DND-41 (cell line): ENCODE data around the gene E2F2.
A peak's percentile ranks its signal among the peaks of the same experiment; 100 is the strongest.

Source experiments
- ATAC-seq: fragments of 200-7000 bp; cut with Tn5 transposase; 3 replicates; pipeline ENCODE4 v1.9.1; 2021; ENCODE audit warnings: low read depth; ENCODE audit not compliant: insufficient read depth
- DNase-seq: peaks from one replicate; pipeline ENCODE4 v3.0.0-alpha.2; 2020
- H2AFZ ChIP-seq: 2 replicates; pipeline ENCODE4 v1.6.0; 2012; ENCODE audit warnings: low read depth, low read length
- H3K27ac ChIP-seq: 2 replicates; pipeline ENCODE4 v1.5.1; 2012; ENCODE audit warnings: low read length, inconsistent platforms
- H3K27me3 ChIP-seq: fragments of 200-600 bp; sonication (generic); 2 replicates; pipeline ENCODE4 v1.6.0; 2012; ENCODE audit warnings: low read length, mild to moderate bottlenecking, inconsistent platforms; ENCODE audit not compliant: insufficient read depth, poor library complexity
- H3K36me3 ChIP-seq: 2 replicates; pipeline ENCODE4 v1.5.1; 2012; ENCODE audit warnings: low read length, inconsistent platforms; ENCODE audit not compliant: insufficient read depth
- H3K4me1 ChIP-seq: 2 replicates; pipeline ENCODE4 v1.5.1; 2012; ENCODE audit warnings: mild to moderate bottlenecking, low read length; ENCODE audit not compliant: insufficient read depth
- H3K4me2 ChIP-seq: 2 replicates; pipeline ENCODE4 v1.6.0; 2012; ENCODE audit warnings: mild to moderate bottlenecking, moderate library complexity, low read length, inconsistent platforms; ENCODE audit not compliant: insufficient read depth
- H3K4me3 ChIP-seq, 2 experiments: fragments of 200-600 bp in 1 of 2; shearing (Covaris generic) in 1 of 2; 2 replicates each; pipeline ENCODE4 v1.5.1; 2012 to 2016; ENCODE audit warnings: inconsistent platforms in 2 of 2, low read length in 2 of 2, mild to moderate bottlenecking in 2 of 2, low read depth in 1 of 2, moderate library complexity in 1 of 2
- H3K79me2 ChIP-seq: 2 replicates; pipeline ENCODE4 v1.6.0; 2012; ENCODE audit warnings: low read length, inconsistent platforms; ENCODE audit not compliant: insufficient read depth
- H3K9ac ChIP-seq: 2 replicates; pipeline ENCODE4 v1.6.0; 2012; ENCODE audit warnings: low read depth, mild to moderate bottlenecking, inconsistent platforms, low read length, moderate library complexity
- H3K9me3 ChIP-seq: 2 replicates; pipeline ENCODE4 v1.5.1; 2012; ENCODE audit warnings: low read length, moderate library complexity, mild to moderate bottlenecking, inconsistent platforms; ENCODE audit not compliant: insufficient read depth, severe bottlenecking
- H4K20me1 ChIP-seq: 2 replicates; pipeline ENCODE4 v1.6.0; 2012; ENCODE audit warnings: low read length; ENCODE audit not compliant: insufficient read depth
- EZH2 ChIP-seq: IDR thresholded peaks from 3 replicates; pipeline ENCODE4 v1.6.1; 2012; ENCODE audit warnings: borderline replicate concordance, low read depth, mild to moderate bottlenecking, moderate library complexity, low read length, inconsistent platforms; ENCODE audit not compliant: severe bottlenecking
- TF ChIP-seq, protein P1 (sequence below): IDR thresholded peaks from 2 replicates; pipeline ENCODE4 v1.5.1; 2012; ENCODE audit warnings: borderline replicate concordance, low read length, moderate library complexity, mild to moderate bottlenecking; ENCODE audit not compliant: poor library complexity, severe bottlenecking; ENCODE audit errors: extremely low read depth

The E2F2 gene

DNA sequence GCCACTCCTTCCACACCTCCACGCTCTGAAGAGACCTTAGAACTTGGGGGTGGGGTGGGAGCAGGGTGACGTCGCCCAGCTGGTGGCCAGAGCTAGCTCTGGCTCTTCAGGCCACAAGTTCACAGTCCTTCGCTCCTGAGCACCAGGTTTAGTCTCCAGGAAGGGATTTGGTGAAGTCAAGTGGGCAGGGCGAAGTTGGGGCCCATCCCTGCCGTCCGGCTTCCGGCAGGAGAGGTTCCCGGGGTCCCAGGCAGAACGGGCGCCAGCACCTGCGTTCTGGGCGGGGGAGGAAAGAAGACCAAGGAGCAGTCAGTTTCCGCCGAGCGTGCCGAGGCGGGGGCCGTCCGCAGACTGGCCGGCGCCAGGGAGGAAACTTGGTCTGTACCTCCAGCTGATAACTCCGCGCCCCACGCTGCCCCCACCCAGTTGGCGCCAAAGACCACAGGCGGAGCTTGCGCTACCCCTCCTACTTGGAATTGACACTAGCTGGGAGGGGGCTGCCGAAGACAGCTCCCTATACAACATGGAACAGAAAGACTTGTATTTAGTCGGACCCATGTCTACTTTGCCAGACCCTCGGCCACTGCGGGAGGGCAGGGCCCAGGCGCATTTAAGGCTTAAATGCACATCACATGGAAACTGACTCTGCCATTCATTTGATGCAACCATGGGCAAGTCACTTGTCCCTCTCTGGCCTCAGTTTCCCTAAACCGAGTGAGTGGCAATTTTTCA, 27.3 kb upstream of the E2F2 start:
- Histone ChIP-seq H3K9me3 (no peaks in the 10 kb centered on the region), H3K4me1 (peaks cover 71% of the 10 kb centered on the region), H4K20me1 (peaks cover 7% of the 10 kb centered on the region; the same call in 1 of the 2 replicates), H3K27me3 (peaks cover 40% of the 10 kb centered on the region), H3K79me2 (peaks cover 6% of the 10 kb centered on the region; the same call in 1 of the 2 replicates), H3K27ac (peak overlapping the region; percentile 52), H3K4me2 (peak overlapping the region; percentile 90), H3K9ac (peak overlapping the region; percentile 71), H3K4me3 (peak overlapping the region; percentile 37 to 79), H3K36me3 (no peaks in the 10 kb centered on the region), H2AFZ (peak overlapping the region; percentile 67; the same call in 1 of the 2 replicates)
- ATAC-seq (no peak), DNase-seq (peak; percentile 54)
- peak; percentile 62 for TF ChIP-seq EZH2
- TF ChIP-seq, protein P1, sequence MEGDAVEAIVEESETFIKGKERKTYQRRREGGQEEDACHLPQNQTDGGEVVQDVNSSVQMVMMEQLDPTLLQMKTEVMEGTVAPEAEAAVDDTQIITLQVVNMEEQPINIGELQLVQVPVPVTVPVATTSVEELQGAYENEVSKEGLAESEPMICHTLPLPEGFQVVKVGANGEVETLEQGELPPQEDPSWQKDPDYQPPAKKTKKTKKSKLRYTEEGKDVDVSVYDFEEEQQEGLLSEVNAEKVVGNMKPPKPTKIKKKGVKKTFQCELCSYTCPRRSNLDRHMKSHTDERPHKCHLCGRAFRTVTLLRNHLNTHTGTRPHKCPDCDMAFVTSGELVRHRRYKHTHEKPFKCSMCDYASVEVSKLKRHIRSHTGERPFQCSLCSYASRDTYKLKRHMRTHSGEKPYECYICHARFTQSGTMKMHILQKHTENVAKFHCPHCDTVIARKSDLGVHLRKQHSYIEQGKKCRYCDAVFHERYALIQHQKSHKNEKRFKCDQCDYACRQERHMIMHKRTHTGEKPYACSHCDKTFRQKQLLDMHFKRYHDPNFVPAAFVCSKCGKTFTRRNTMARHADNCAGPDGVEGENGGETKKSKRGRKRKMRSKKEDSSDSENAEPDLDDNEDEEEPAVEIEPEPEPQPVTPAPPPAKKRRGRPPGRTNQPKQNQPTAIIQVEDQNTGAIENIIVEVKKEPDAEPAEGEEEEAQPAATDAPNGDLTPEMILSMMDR, result no peak

DNA sequence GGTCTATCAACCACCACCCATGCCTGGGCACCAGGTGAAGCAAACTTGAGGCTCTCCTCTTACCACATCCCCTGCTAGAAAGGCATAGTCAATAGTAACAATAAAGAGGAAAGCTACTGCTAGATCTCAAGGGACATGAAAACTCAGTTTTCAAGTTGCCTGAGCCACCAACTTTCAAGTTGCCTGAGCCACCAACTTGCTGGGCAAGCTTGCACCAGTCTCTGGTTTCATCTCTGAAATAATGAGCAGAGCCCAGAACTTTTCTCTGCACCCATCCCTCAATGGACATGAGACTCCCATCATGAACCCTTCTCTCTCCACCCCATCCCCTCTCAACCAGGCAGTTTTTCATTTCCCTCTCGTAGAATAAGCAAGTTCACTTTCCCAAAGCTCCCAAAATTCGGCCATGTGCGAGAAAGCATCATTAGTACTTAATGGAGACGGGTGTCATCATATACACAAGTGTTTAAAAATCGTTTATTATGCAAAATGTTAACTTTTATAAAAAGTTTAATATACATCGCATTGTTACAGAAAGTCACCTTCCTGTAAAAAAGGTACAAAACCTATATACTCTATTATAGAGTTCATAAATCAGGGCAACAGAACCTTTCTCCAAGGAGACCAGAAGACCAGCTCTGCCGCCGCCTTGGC, 26.6 kb upstream of the E2F2 start:
- TF ChIP-seq, protein P1, result no peak
- TF ChIP-seq EZH2, result no peak
- Histone ChIP-seq H3K36me3 (no peaks in the 10 kb centered on the region), H3K4me2 (peak overlapping the region; percentile 90), H3K4me3 (peak overlapping the region in 1 of 2 experiments; percentile 79; a peak in 3 of 4 replicates), H3K27me3 (peaks cover 40% of the 10 kb centered on the region), H3K9ac (peak overlapping the region; percentile 71; the same call in 1 of the 2 replicates), H3K27ac (peak overlapping the region; percentile 18; the same call in 1 of the 2 replicates), H3K4me1 (peaks cover 65% of the 10 kb centered on the region), H2AFZ (no peak overlapping the region), H3K79me2 (peaks cover 6% of the 10 kb centered on the region; the same call in 1 of the 2 replicates), H4K20me1 (peaks cover 7% of the 10 kb centered on the region; the same call in 1 of the 2 replicates), H3K9me3 (no peaks in the 10 kb centered on the region)
- ATAC-seq (no peak), DNase-seq (no peak)

DNA sequence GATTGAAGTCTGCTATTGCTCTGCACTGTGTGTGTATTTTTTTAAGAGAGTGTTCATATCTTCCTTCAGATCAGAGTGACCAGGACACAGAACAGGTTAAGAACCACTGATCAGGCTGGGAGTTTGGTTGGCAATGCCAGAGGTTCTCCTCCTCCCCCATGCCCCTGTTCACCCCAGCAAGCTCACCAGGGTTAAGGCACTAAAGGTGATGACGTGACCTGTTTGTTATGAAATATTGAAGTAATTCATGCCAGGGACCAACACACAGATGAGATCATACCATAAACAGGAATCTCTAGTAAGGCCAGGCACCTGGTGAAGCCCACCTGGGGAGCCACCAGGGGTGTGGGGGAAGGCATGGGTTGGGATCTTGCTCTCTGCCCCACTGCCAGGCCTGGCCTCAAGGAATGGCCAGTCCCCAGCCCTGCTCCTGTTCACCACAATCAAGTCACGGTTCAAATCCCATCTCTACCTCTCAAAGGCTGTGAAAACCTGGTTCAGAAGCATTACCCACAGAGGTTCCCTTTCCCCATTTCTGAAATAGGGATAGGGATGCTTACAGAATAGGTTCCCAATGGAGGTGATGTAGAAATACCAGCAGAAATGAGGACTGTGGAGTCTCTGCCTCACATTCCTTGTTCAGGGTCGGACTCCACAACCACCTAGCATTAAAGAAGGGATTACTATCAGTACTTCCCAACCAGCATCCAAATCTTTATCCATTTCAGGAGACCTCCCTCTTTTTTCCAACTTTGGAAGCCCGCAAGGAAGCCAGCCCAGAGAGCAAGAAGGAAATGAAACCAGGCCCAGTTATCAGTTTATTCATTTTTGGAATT, 25.8 kb upstream of the E2F2 start:
- Histone ChIP-seq H3K4me2 (peak overlapping the region; percentile 90), H3K4me1 (peaks cover 58% of the 10 kb centered on the region), H3K36me3 (no peaks in the 10 kb centered on the region), H3K27ac (peak overlapping the region; percentile 18; the same call in 1 of the 2 replicates), H4K20me1 (peaks cover 7% of the 10 kb centered on the region; the same call in 1 of the 2 replicates), H3K9me3 (no peaks in the 10 kb centered on the region), H2AFZ (no peak overlapping the region), H3K79me2 (peaks cover 6% of the 10 kb centered on the region; the same call in 1 of the 2 replicates), H3K27me3 (peaks cover 32% of the 10 kb centered on the region), H3K9ac (peak overlapping the region; percentile 71; the same call in 1 of the 2 replicates), H3K4me3 (peak overlapping the region in 1 of 2 experiments; percentile 79; a peak in 2 of 4 replicates)
- ATAC-seq, result no peak
- DNase-seq, result no peak
- TF ChIP-seq, protein P1, result no peak
- no peak for TF ChIP-seq EZH2
